ENCODE data around the gene LANCL3.

LANCL3 gene

GRCh38 chrX:37590047-37590446 is 18.6 kb downstream of the LANCL3 start:
- no peaks in the 10 kb centered on the region for H3K9me3 ChIP-seq
- no peaks in the 10 kb centered on the region for H3K36me3 ChIP-seq
- no peaks in the 10 kb centered on the region for H3K27me3 ChIP-seq
- TF ChIP-seq CTCF (IDR thresholded peaks at IDR 0.05), result no peak
- no peak overlapping the region for H3K4me3 ChIP-seq (ENCODE audit: low read depth in 1 of 2, low read length in 1 of 2)
- H3K27ac ChIP-seq, result no peak overlapping the region
- no peaks in the 10 kb centered on the region for H3K4me1 ChIP-seq (ENCODE audit: control insufficient read depth in 1 of 2, insufficient read depth in 1 of 2, low read depth in 1 of 2, low read length in 1 of 2)

GRCh38 chrX:37594755-37595382 is 23.4 kb downstream of the LANCL3 start:
- no peak overlapping the region for H3K4me3 ChIP-seq (ENCODE audit: low read depth in 1 of 2, low read length in 1 of 2)
- no peaks in the 10 kb centered on the region for H3K9me3 ChIP-seq
- no peaks in the 10 kb centered on the region for H3K36me3 ChIP-seq
- no peaks in the 10 kb centered on the region for H3K4me1 ChIP-seq (ENCODE audit: control insufficient read depth in 1 of 2, insufficient read depth in 1 of 2, low read depth in 1 of 2, low read length in 1 of 2)
- H3K27ac ChIP-seq, result no peak overlapping the region
- H3K27me3 ChIP-seq, result no peaks in the 10 kb centered on the region
- TF ChIP-seq CTCF (IDR thresholded peaks at IDR 0.05), result no peak

- H3K27me3 ChIP-seq, result no peaks in the 10 kb centered on the region
- H3K4me1 ChIP-seq (ENCODE audit: control insufficient read depth in 1 of 2, insufficient read depth in 1 of 2, low read depth in 1 of 2, low read length in 1 of 2), result no peaks in the 10 kb centered on the region
- H3K36me3 ChIP-seq, result no peaks in the 10 kb centered on the region
- TF ChIP-seq CTCF (IDR thresholded peaks at IDR 0.05), result no peak
- no peak overlapping the region for H3K27ac ChIP-seq
- no peaks in the 10 kb centered on the region for H3K9me3 ChIP-seq
- no peak overlapping the region for H3K4me3 ChIP-seq (ENCODE audit: low read depth in 1 of 2, low read length in 1 of 2)
Measured at GRCh38 chrX:37599729-37600128, 28.3 kb downstream of the LANCL3 start.

- no peaks in the 10 kb centered on the region for H3K27me3 ChIP-seq
- no peaks in the 10 kb centered on the region for H3K4me1 ChIP-seq (ENCODE audit: control insufficient read depth in 1 of 2, insufficient read depth in 1 of 2, low read depth in 1 of 2, low read length in 1 of 2)
- H3K27ac ChIP-seq, result no peak overlapping the region
- H3K36me3 ChIP-seq, result no peaks in the 10 kb centered on the region
- H3K4me3 ChIP-seq (ENCODE audit: low read depth in 1 of 2, low read length in 1 of 2), result no peak overlapping the region
- TF ChIP-seq CTCF (IDR thresholded peaks at IDR 0.05), result no peak
- no peaks in the 10 kb centered on the region for H3K9me3 ChIP-seq
Measured at GRCh38 chrX:37603938-37604409, 32.5 kb downstream of the LANCL3 start.

GRCh38 chrX:37607243-37607642 is 35.8 kb downstream of the LANCL3 start:
- Histone ChIP-seq H3K27ac (no peak overlapping the region), H3K36me3 (no peaks in the 10 kb centered on the region), H3K9me3 (no peaks in the 10 kb centered on the region), H3K4me1 (ENCODE audit: control insufficient read depth in 1 of 2, insufficient read depth in 1 of 2, low read depth in 1 of 2, low read length in 1 of 2) (no peaks in the 10 kb centered on the region), H3K4me3 (ENCODE audit: low read depth in 1 of 2, low read length in 1 of 2) (no peak overlapping the region), H3K27me3 (no peaks in the 10 kb centered on the region)
- TF ChIP-seq CTCF (IDR thresholded peaks at IDR 0.05), result no peak
